HEK293T (cell line): Measurements from ENCODE around the gene MAML2.

Experiments
- ARNT ChIP-seq: fragments of 450-650 bp; IDR thresholded peaks from 2 replicates; pipeline ENCODE4 v1.6.1; 2017; ENCODE audit warnings: mild to moderate bottlenecking
- ELF4 ChIP-seq: fragments of 450-650 bp; IDR thresholded peaks from 2 replicates; pipeline ENCODE4 v1.6.1; 2017; ENCODE audit warnings: antibody characterized with exemption
- FOXA1 ChIP-seq: fragments of 450-650 bp; IDR thresholded peaks from 2 replicates; pipeline ENCODE4 v1.6.1; 2016; ENCODE audit warnings: mild to moderate bottlenecking
- NFRKB ChIP-seq: fragments of 450-650 bp; IDR thresholded peaks from 2 replicates; pipeline ENCODE4 v1.6.1; 2016; ENCODE audit warnings: mild to moderate bottlenecking, moderate library complexity
- PKNOX1 ChIP-seq: fragments of 450-650 bp; IDR thresholded peaks from 2 replicates; pipeline ENCODE4 v1.6.1; 2016
- SP1 ChIP-seq: fragments of 450-650 bp; IDR thresholded peaks from 2 replicates; pipeline ENCODE4 v1.6.1; 2017
- SUZ12 ChIP-seq: fragments of 450-650 bp; IDR thresholded peaks from 2 replicates; pipeline ENCODE4 v1.6.1; 2016; ENCODE audit warnings: mild to moderate bottlenecking
- TARDBP ChIP-seq: fragments of 450-650 bp; IDR thresholded peaks from 2 replicates; pipeline ENCODE4 v1.6.1; 2016
- ZNF384 ChIP-seq: fragments of 450-650 bp; IDR thresholded peaks from 2 replicates; pipeline ENCODE4 v1.6.1; 2016

GRCh38 chr11:96107143-96107824 lies 235.7 kb downstream of the MAML2 start:
- TF ChIP-seq ELF4 (no peak), TARDBP (no peak), SP1 (no peak), SUZ12 (no peak), NFRKB (no peak), FOXA1 (no peak), ZNF384 (no peak), PKNOX1 (no peak), ARNT (no peak)
